WTC11 (cell line): ENCODE data around the gene KCNIP4.

Source experiments
- CREB1 ChIP-seq: sonication (generic); formaldehyde crosslinking; IDR thresholded peaks from 2 replicates; pipeline ENCODE4 v1.8.0; 2023; ENCODE audit warnings: mild to moderate bottlenecking, missing genetic modification reagents
- FOXP1 ChIP-seq: sonication (generic); formaldehyde crosslinking; IDR thresholded peaks from 2 replicates; pipeline ENCODE4 v1.8.0; 2022; ENCODE audit warnings: missing genetic modification reagents, mild to moderate bottlenecking, moderate library complexity, borderline replicate concordance
- NR2C2 ChIP-seq: sonication (generic); formaldehyde crosslinking; IDR thresholded peaks from 2 replicates; pipeline ENCODE4 v1.8.0; 2022; ENCODE audit warnings: mild to moderate bottlenecking, missing genetic modification reagents
- TP53 ChIP-seq: sonication (generic); formaldehyde crosslinking; IDR thresholded peaks from 2 replicates; pipeline ENCODE4 v1.8.1; 2023; ENCODE audit warnings: mild to moderate bottlenecking, missing genetic modification reagents
- TF ChIP-seq, protein P1 (sequence below): fragments of 250-450 bp; sonication (Bioruptor Pico); IDR thresholded peaks from 2 replicates; pipeline ENCODE4 v2.1.2; 2022; ENCODE audit warnings: mild to moderate bottlenecking, moderate library complexity
- TF ChIP-seq, protein P2 (sequence below): sonication (generic); formaldehyde crosslinking; IDR thresholded peaks from 2 replicates; pipeline ENCODE4 v1.8.1; 2023; ENCODE audit warnings: mild to moderate bottlenecking, missing genetic modification reagents
- TF ChIP-seq, protein P3 (sequence below): sonication (generic); formaldehyde crosslinking; IDR thresholded peaks from 2 replicates; pipeline ENCODE4 v1.8.1; 2023; ENCODE audit warnings: mild to moderate bottlenecking, missing genetic modification reagents, borderline replicate concordance

DNA sequence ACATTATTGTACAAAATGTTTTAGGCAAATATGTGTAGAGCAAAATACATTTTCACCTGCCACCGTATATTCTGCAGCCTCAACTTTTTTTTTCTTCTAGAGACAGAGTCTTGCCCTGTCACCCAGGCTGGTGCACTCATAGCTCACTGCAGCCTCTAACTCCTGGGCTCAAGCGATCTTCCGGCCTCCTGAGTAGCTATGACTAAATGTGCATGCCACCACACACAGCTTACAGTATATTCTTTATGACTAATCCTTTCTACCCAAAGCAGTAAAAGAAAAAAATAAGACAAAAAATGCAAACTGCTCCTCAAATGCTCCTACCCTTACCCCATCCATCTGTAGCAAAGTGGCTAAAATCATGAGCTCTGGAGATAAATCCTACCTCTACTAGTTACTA lies 426.3 kb downstream of the KCNIP4 start:
- TF ChIP-seq, protein P1, sequence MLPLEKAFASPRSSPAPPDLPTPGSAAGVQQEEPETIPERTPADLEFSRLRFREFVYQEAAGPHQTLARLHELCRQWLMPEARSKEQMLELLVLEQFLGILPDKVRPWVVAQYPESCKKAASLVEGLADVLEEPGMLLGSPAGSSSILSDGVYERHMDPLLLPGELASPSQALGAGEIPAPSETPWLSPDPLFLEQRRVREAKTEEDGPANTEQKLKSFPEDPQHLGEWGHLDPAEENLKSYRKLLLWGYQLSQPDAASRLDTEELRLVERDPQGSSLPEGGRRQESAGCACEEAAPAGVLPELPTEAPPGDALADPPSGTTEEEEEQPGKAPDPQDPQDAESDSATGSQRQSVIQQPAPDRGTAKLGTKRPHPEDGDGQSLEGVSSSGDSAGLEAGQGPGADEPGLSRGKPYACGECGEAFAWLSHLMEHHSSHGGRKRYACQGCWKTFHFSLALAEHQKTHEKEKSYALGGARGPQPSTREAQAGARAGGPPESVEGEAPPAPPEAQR (CRISPR knock-in tag), result no peak
- TF ChIP-seq, protein P2, sequence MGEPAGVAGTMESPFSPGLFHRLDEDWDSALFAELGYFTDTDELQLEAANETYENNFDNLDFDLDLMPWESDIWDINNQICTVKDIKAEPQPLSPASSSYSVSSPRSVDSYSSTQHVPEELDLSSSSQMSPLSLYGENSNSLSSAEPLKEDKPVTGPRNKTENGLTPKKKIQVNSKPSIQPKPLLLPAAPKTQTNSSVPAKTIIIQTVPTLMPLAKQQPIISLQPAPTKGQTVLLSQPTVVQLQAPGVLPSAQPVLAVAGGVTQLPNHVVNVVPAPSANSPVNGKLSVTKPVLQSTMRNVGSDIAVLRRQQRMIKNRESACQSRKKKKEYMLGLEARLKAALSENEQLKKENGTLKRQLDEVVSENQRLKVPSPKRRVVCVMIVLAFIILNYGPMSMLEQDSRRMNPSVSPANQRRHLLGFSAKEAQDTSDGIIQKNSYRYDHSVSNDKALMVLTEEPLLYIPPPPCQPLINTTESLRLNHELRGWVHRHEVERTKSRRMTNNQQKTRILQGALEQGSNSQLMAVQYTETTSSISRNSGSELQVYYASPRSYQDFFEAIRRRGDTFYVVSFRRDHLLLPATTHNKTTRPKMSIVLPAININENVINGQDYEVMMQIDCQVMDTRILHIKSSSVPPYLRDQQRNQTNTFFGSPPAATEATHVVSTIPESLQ, result no peak
- TF ChIP-seq FOXP1 (CRISPR knock-in tag), result no peak
- TF ChIP-seq, protein P3, sequence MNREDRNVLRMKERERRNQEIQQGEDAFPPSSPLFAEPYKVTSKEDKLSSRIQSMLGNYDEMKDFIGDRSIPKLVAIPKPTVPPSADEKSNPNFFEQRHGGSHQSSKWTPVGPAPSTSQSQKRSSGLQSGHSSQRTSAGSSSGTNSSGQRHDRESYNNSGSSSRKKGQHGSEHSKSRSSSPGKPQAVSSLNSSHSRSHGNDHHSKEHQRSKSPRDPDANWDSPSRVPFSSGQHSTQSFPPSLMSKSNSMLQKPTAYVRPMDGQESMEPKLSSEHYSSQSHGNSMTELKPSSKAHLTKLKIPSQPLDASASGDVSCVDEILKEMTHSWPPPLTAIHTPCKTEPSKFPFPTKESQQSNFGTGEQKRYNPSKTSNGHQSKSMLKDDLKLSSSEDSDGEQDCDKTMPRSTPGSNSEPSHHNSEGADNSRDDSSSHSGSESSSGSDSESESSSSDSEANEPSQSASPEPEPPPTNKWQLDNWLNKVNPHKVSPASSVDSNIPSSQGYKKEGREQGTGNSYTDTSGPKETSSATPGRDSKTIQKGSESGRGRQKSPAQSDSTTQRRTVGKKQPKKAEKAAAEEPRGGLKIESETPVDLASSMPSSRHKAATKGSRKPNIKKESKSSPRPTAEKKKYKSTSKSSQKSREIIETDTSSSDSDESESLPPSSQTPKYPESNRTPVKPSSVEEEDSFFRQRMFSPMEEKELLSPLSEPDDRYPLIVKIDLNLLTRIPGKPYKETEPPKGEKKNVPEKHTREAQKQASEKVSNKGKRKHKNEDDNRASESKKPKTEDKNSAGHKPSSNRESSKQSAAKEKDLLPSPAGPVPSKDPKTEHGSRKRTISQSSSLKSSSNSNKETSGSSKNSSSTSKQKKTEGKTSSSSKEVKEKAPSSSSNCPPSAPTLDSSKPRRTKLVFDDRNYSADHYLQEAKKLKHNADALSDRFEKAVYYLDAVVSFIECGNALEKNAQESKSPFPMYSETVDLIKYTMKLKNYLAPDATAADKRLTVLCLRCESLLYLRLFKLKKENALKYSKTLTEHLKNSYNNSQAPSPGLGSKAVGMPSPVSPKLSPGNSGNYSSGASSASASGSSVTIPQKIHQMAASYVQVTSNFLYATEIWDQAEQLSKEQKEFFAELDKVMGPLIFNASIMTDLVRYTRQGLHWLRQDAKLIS (CRISPR knock-in tag), result no peak
- no peak for TF ChIP-seq NR2C2 (CRISPR knock-in tag)
- TF ChIP-seq TP53, result no peak
- TF ChIP-seq CREB1 (CRISPR knock-in tag), result no peak
